Esophagus muscularis mucosa (tissue), 4 donors: ENCODE results near the gene TERF2IP. TPM values are rescaled to one million over a fixed set of nuclear protein-coding genes. Genes with fewer than 3 reads are reported as not detected.

Source experiments
- DNase-seq: peaks from one replicate; pipeline ENCODE4 v3.0.0-alpha.2; 2017; ENCODE audit errors: extremely low spot score
- H3K27ac ChIP-seq, 4 donors: fragments of 200-600 bp; sonication (generic); replicated peaks in 1 of 4; 1 replicate in 3 of 4; 2 replicates in 1 of 4; pipeline ENCODE4 v1.5.1; 2016 to 2019; ENCODE audit warnings: mild to moderate bottlenecking in 1 of 4
- H3K27me3 ChIP-seq, 4 donors: fragments of 200-600 bp; sonication (generic); one replicate each; pipeline versions ENCODE4 v1.5.1 to v1.6.0; 2016 to 2019
- H3K36me3 ChIP-seq, 4 donors: fragments of 200-600 bp; sonication (generic); one replicate each; pipeline ENCODE4 v1.5.1; 2016 to 2019
- H3K4me1 ChIP-seq, 4 donors: fragments of 200-600 bp; sonication (generic); one replicate each; pipeline ENCODE4 v1.5.1; 2016 to 2019
- H3K4me3 ChIP-seq, 4 donors: fragments of 200-600 bp; sonication (generic); 1 replicate in 2 of 4; 2 replicates in 2 of 4; pipeline ENCODE4 v1.5.1; 2016 to 2019; ENCODE audit warnings: mild to moderate bottlenecking in 4 of 4, moderate library complexity in 1 of 4
- H3K9me3 ChIP-seq, 4 donors: fragments of 200-600 bp; sonication (generic); 1 replicate in 3 of 4; 2 replicates in 1 of 4; pipeline ENCODE4 v1.5.1; 2016 to 2019
- CTCF ChIP-seq, 3 experiments: fragments of 200-600 bp in 2 of 3; fragments of 450-650 bp in 1 of 3; sonication (generic) in 2 of 3; IDR thresholded peaks; one replicate each; pipeline ENCODE4 v1.5.1; 2017 to 2019; ENCODE audit warnings: antibody characterized with exemption in 3 of 3, mild to moderate bottlenecking in 2 of 3, moderate library complexity in 1 of 3
- EP300 ChIP-seq: sonication (generic); formaldehyde crosslinking; IDR thresholded peaks from one replicate; pipeline ENCODE4 v1.6.1; 2017; ENCODE audit warnings: antibody characterized with exemption
- POLR2A ChIP-seq: fragments of 450-650 bp; IDR thresholded peaks from one replicate; pipeline ENCODE4 v1.6.1; 2017; ENCODE audit warnings: antibody characterized with exemption, moderate library complexity, mild to moderate bottlenecking, low read depth
- POLR2AphosphoS5 ChIP-seq, 2 donors: sonication (generic); formaldehyde crosslinking; IDR thresholded peaks; one replicate each; pipeline ENCODE4 v1.6.1; 2017; ENCODE audit warnings: antibody characterized with exemption in 2 of 2
- WGBS: methylation state at CpG from one replicate; pipeline ENCODE4 v1.1.5; 2018; 5-methylcytosine and 5-hydroxymethylcytosine counted together
- intact Hi-C: fragments of 100-400 bp; cut with DNase I; formaldehyde crosslinking; loops from one replicate; pipeline ENCODE4 v1.15.1; 2023
- total RNA-seq, 4 donors: library from RNA; depleted of rRNA; stranded (reverse); fragments of >200 nt; gene quantifications; one replicate each; pipeline versions ENCODE4 v1.1.0 to v1.2.1, GENCODE V29; 2016

Gene TERF2IP
- total RNA-seq, 4 donors from 2014 or later, result 62.3 to 83.7 (median 64.1) TPM

GRCh38 chr16:75628351-75628750 lies 19.2 kb upstream of the TERF2IP start:
- no peak overlapping the region for H3K27ac ChIP-seq
- peaks cover 63 to 82% (median 78%) of the 10 kb centered on the region in 4 donors for H3K36me3 ChIP-seq
- 85% methylated on average over 4 of the region's 4 CpGs for WGBS

DNA sequence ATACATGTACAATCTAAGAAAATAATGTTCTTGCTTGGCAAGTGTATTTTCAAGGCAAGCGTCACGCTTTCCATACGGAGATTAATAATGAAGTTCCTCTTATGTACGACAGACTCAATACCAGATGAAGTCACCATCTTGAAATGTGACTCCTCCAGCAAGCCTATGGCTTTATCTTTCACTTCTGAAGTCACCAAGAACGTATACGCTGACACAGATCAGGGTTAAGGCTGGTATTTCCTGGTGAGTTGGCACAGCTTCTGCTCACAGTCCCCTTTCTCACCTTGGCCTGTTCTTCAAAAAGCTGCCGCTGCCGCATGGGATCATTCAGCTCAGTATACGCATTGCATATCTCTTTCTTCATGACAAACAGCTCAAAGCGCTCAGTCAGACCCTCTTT lies 18.4 kb upstream of the TERF2IP start:
- Histone ChIP-seq H3K27me3 (no peaks in the 10 kb centered on the region), H3K36me3 (peaks cover 71 to 90% (median 86%) of the 10 kb centered on the region in 4 donors), H3K27ac (no peak overlapping the region), H3K9me3 (no peaks in the 10 kb centered on the region), H3K4me1 (no peaks in the 10 kb centered on the region), H3K4me3 (no peak overlapping the region)
- intact Hi-C loops, result loop anchor here (10.0 kb wide), 1 partner anchor 154 kb away; no protein-coding TSS in a partner anchor
- 92% methylated on average over 10 of the region's 10 CpGs for WGBS
- no peak for DNase-seq
- TF ChIP-seq POLR2A (no peak), EP300 (no peak), CTCF (IDR thresholded peaks at IDR 0.05) (no peak), POLR2AphosphoS5 (IDR thresholded peaks at IDR 0.05) (no peak)

More at GRCh38 chr16:75628351-75628750, 19.2 kb upstream of the TERF2IP start:
- intact Hi-C loops, result loop anchor here (10.0 kb wide), 1 partner anchor 154 kb away; no protein-coding TSS in a partner anchor
- Histone ChIP-seq H3K27me3 (no peaks in the 10 kb centered on the region), H3K9me3 (no peaks in the 10 kb centered on the region), H3K4me3 (no peak overlapping the region), H3K4me1 (peaks cover 0 to 5% (median 2%) of the 10 kb centered on the region in 4 donors)
- TF ChIP-seq CTCF (IDR thresholded peaks at IDR 0.05) (no peak), POLR2AphosphoS5 (IDR thresholded peaks at IDR 0.05) (no peak), EP300 (no peak), POLR2A (no peak)
- DNase-seq, result no peak

- no peaks in the 10 kb centered on the region for H3K27me3 ChIP-seq
- H3K36me3 ChIP-seq, result peaks cover 80 to 99% (median 95%) of the 10 kb centered on the region in 4 donors
- DNase-seq, result no peak
- H3K4me1 ChIP-seq, result no peaks in the 10 kb centered on the region
- 87% methylated on average over 3 of the region's 3 CpGs for WGBS
- TF ChIP-seq POLR2AphosphoS5 (IDR thresholded peaks at IDR 0.05), result no peak
- no peak for TF ChIP-seq EP300
- no peak for TF ChIP-seq CTCF (IDR thresholded peaks at IDR 0.05)
- H3K27ac ChIP-seq, result no peak overlapping the region
- H3K9me3 ChIP-seq, result no peaks in the 10 kb centered on the region
- no peak overlapping the region for H3K4me3 ChIP-seq
- intact Hi-C loops, result no loop called here
Measured at GRCh38 chr16:75630052-75630451, 17.5 kb upstream of the TERF2IP start.

- Histone ChIP-seq H3K4me1 (no peaks in the 10 kb centered on the region), H3K27me3 (no peaks in the 10 kb centered on the region), H3K4me3 (no peak overlapping the region), H3K27ac (no peak overlapping the region), H3K9me3 (no peaks in the 10 kb centered on the region), H3K36me3 (peaks cover 98 to 100% (median 99%) of the 10 kb centered on the region in 4 donors)
- no peak for DNase-seq
- TF ChIP-seq CTCF (IDR thresholded peaks at IDR 0.05), result no peak
- TF ChIP-seq POLR2AphosphoS5 (IDR thresholded peaks at IDR 0.05), result no peak
- no peak for TF ChIP-seq EP300
- no peak for TF ChIP-seq POLR2A
- 91% methylated on average over 8 of the region's 8 CpGs for WGBS
- intact Hi-C loops, result no loop called here
Measured at GRCh38 chr16:75632857-75633256, 14.7 kb upstream of the TERF2IP start.

DNA sequence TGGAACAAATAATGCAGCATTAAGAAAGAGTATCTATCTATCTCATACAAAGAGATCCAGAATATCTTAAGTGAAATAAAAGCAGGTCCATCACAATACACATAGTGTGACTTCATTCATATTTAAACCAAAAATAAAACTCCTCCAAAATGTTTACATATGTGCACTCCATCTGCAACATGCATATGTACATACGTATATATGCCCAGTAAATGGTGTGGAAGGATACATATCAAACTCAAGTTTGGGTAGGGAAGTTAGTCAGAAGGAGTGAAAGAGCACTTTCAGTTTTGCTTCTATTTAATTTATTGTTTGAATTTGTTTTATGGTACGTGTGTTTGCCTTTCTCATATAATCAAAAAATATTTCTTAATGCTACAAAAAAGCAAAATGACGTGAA lies 12.5 kb upstream of the TERF2IP start:
- Histone ChIP-seq H3K4me1 (no peaks in the 10 kb centered on the region), H3K36me3 (peaks cover 98 to 100% (median 99%) of the 10 kb centered on the region in 4 donors), H3K9me3 (no peaks in the 10 kb centered on the region), H3K27ac (no peak overlapping the region), H3K27me3 (no peaks in the 10 kb centered on the region), H3K4me3 (no peak overlapping the region)
- no peak for TF ChIP-seq POLR2A
- no peak for TF ChIP-seq EP300
- TF ChIP-seq POLR2AphosphoS5 (IDR thresholded peaks at IDR 0.05), result no peak
- TF ChIP-seq CTCF (IDR thresholded peaks at IDR 0.05), result no peak
- 67% methylated on average over 3 of the region's 3 CpGs for WGBS
- intact Hi-C loops, result no loop called here
- no peak for DNase-seq
